HepG2 (cell line): ENCODE results near the gene CAMK4. TPM values are rescaled to one million over a fixed set of nuclear protein-coding genes. Genes with fewer than 3 reads are reported as not detected.

Experiments
- ATAC-seq: fragments of 200-7000 bp; cut with Tn5 transposase; 3 replicates; pipeline ENCODE4 v1.9.1; 2020; ENCODE audit warnings: mild to moderate bottlenecking, moderate library complexity
- BruUV-seq: library from RNA; stranded (reverse); fragments of 400-500 nt; replicated peaks from 2 replicates; lab custom pipeline; 2021; lab: Mats Ljungman, UMichigan
- CTCF ChIA-PET: fragments of 300-600 bp; formaldehyde crosslinking; extraction: SDS; loops from one replicate; lab custom pipeline; 2021; ENCODE audit warnings: low total read pairs, inconsistent platforms, low intra/inter-chr PET ratio; lab: Yijun Ruan, JAX
- POLR2A ChIA-PET: fragments of 350-600 bp; sonication (Branson Sonifier 250); formaldehyde crosslinking; loops from one replicate; lab custom pipeline; 2020; ENCODE audit warnings: antibody characterized with exemption, inconsistent platforms; lab: Yijun Ruan, JAX
- DNase-seq: peaks from one replicate; pipeline ENCODE4 v3.0.0-alpha.2; 2015; ENCODE audit warnings: low spot score
- FAIRE-seq: peaks from 3 replicates; lab custom pipeline; 2011; peaks lifted over from hg19 to GRCh38; lab: Jason Lieb, UNC
- H2AFZ ChIP-seq: one replicate; pipeline ENCODE4 v1.6.1; 2011; ENCODE audit warnings: low read length, inconsistent platforms
- H3K27ac ChIP-seq: fragments of 300-600 bp; 3 replicates; pipeline ENCODE4 v1.8.0; 2011; ENCODE audit warnings: mixed run types, mild to moderate bottlenecking, mixed read lengths, low read length, inconsistent platforms; ENCODE audit not compliant: insufficient read depth; ENCODE audit errors: extremely low read length
- H3K27me3 ChIP-seq, 2 experiments: fragments of 200-600 bp in 1 of 2; 2 replicates in 1 of 2; 3 replicates in 1 of 2; pipeline versions ENCODE4 v1.6.0 to v1.8.0; 2011; ENCODE audit warnings: low read length in 2 of 2, mild to moderate bottlenecking in 2 of 2, moderate library complexity in 2 of 2, inconsistent platforms in 1 of 2; ENCODE audit not compliant: insufficient read depth in 2 of 2, control insufficient read depth in 1 of 2
- H3K36me3 ChIP-seq, 2 experiments: fragments of 200-600 bp in 1 of 2; replicated peaks in 1 of 2; 2 replicates in 1 of 2; 3 replicates in 1 of 2; pipeline versions ENCODE4 v1.5.1 to v1.8.0; 2011; ENCODE audit warnings: low read length in 2 of 2, inconsistent platforms in 1 of 2; ENCODE audit not compliant: insufficient read depth in 2 of 2, control insufficient read depth in 1 of 2
- H3K4me1 ChIP-seq: 2 replicates; pipeline ENCODE4 v1.5.1; 2012; ENCODE audit warnings: low read length, inconsistent platforms; ENCODE audit not compliant: insufficient read depth
- H3K4me2 ChIP-seq: 2 replicates; pipeline ENCODE4 v1.6.0; 2011; ENCODE audit warnings: low read depth, low read length, inconsistent platforms
- H3K4me3 ChIP-seq, 3 experiments: fragments of 200-600 bp in 1 of 3; sonication (generic), shearing (Covaris generic) in 1 of 3; replicated peaks in 1 of 3; 2 replicates each; pipeline ENCODE4 v1.5.1; 2011 to 2016; ENCODE audit warnings: low read length in 3 of 3, inconsistent platforms in 2 of 3, low read depth in 2 of 3, mild to moderate bottlenecking in 2 of 3, control low read depth in 1 of 3, mixed read lengths in 1 of 3; ENCODE audit not compliant: insufficient read depth in 1 of 3
- H3K79me2 ChIP-seq: one replicate; pipeline ENCODE4 v1.6.1; 2011; ENCODE audit warnings: low read length, inconsistent platforms; ENCODE audit not compliant: insufficient read depth
- H3K9ac ChIP-seq: 2 replicates; pipeline ENCODE4 v1.6.0; 2011; ENCODE audit warnings: mild to moderate bottlenecking, low read depth, low read length, inconsistent platforms; ENCODE audit not compliant: insufficient read depth
- H3K9me3 ChIP-seq: 2 replicates; pipeline ENCODE4 v1.5.1; 2012; ENCODE audit warnings: mild to moderate bottlenecking, low read length
- H4K20me1 ChIP-seq: 2 replicates; pipeline ENCODE4 v1.6.0; 2011; ENCODE audit warnings: inconsistent platforms, mild to moderate bottlenecking, low read length, moderate library complexity; ENCODE audit not compliant: insufficient read depth
- ASH2L ChIP-seq: fragments of 300-600, 200-600 bp; sonication (generic); IDR thresholded peaks from 2 replicates; pipeline ENCODE4 v1.7.0; 2017; ENCODE audit warnings: low read depth, mild to moderate bottlenecking, moderate library complexity, mixed read lengths, low read length; ENCODE audit not compliant: insufficient read length
- CCDC6 ChIP-seq: sonication (generic); formaldehyde crosslinking; IDR thresholded peaks from 2 replicates; pipeline ENCODE4 v1.8.1; 2022; ENCODE audit warnings: mild to moderate bottlenecking, missing genetic modification reagents, moderate library complexity
- HMG20A ChIP-seq: IDR thresholded peaks from 2 replicates; pipeline ENCODE4 v1.6.1; 2016; ENCODE audit warnings: borderline replicate concordance
- MATR3 ChIP-seq: sonication (generic); formaldehyde crosslinking; IDR thresholded peaks from 2 replicates; pipeline ENCODE4 v1.4.0; 2020; ENCODE audit warnings: missing genetic modification reagents
- RXRA ChIP-seq: sonication (generic); formaldehyde crosslinking; IDR thresholded peaks from 2 replicates; pipeline ENCODE4 v1.5.1; 2020; ENCODE audit warnings: missing genetic modification reagents
- SALL1 ChIP-seq: sonication (generic); formaldehyde crosslinking; IDR thresholded peaks from 2 replicates; pipeline ENCODE4 v1.8.0; 2022; ENCODE audit warnings: mild to moderate bottlenecking, missing genetic modification reagents
- SIN3A ChIP-seq: IDR thresholded peaks from 2 replicates; pipeline ENCODE4 v1.6.1; 2011; ENCODE audit warnings: low read depth, mild to moderate bottlenecking, control low read depth, low read length, borderline replicate concordance
- SKIL ChIP-seq: sonication (generic); formaldehyde crosslinking; IDR thresholded peaks from 2 replicates; pipeline ENCODE4 v1.8.0; 2022; ENCODE audit warnings: missing genetic modification reagents, mild to moderate bottlenecking, moderate library complexity, borderline replicate concordance
- TCF7 ChIP-seq: sonication (generic); IDR thresholded peaks from 2 replicates; pipeline ENCODE4 v1.6.1; 2016; ENCODE audit warnings: antibody characterized with exemption, low read depth
- TRIM24 ChIP-seq: sonication (generic); formaldehyde crosslinking; IDR thresholded peaks from 2 replicates; pipeline ENCODE4 v1.8.0; 2022; ENCODE audit warnings: mild to moderate bottlenecking, missing genetic modification reagents
- ZFP41 ChIP-seq: sonication (generic); formaldehyde crosslinking; IDR thresholded peaks from 2 replicates; pipeline ENCODE4 v1.4.0; 2020; ENCODE audit warnings: mild to moderate bottlenecking, missing genetic modification reagents, borderline replicate concordance
- ZNF230 ChIP-seq: sonication (generic); formaldehyde crosslinking; IDR thresholded peaks from 2 replicates; pipeline ENCODE4 v1.4.0; 2020; ENCODE audit warnings: mild to moderate bottlenecking, missing genetic modification reagents
- ZNF292 ChIP-seq: sonication (generic); formaldehyde crosslinking; IDR thresholded peaks from 2 replicates; pipeline ENCODE4 v1.8.1; 2022; ENCODE audit warnings: mild to moderate bottlenecking, low read depth, missing genetic modification reagents, borderline replicate concordance
- ZNF709 ChIP-seq: sonication (generic); formaldehyde crosslinking; IDR thresholded peaks from 2 replicates; pipeline ENCODE4 v1.5.0; 2020; ENCODE audit warnings: mild to moderate bottlenecking, missing genetic modification reagents
- in situ Hi-C: cut with HindIII; loops from 2 replicates; pipeline ENCODE4 v1.10.0; 2017; ENCODE audit warnings: low pct_unique_long_range_greater_than_20kb; ENCODE audit not compliant: extremely low pct_ligation_motif_present
- intact Hi-C: fragments of 100-400 bp; cut with micrococcal nuclease; formaldehyde crosslinking; loops from one replicate; pipeline ENCODE4 v1.10.0; 2022; ENCODE audit not compliant: unreplicated experiment
- polyA plus RNA-seq, 8 experiments: library from polyadenylated mRNA; depleted of rRNA in 3 of 8; stranded (reverse) in 7 of 8; unstranded in 1 of 8; fragments of >200 nt; fragmentation: Illumina TruSeq in 4 of 8; extraction: Trizol in 4 of 8; gene quantifications; 2 replicates each; pipeline versions ENCODE4 v1.2.1 to v1.2.3, GENCODE V29; 2011 to 2016; ENCODE audit warnings: low read depth in 4 of 8, missing spikeins in 1 of 8, mixed read lengths in 1 of 8; ENCODE audit not compliant: insufficient read depth in 1 of 8
- total RNA-seq, 5 experiments: library from RNA; depleted of rRNA; stranded (reverse); fragments of >200 nt; fragmentation: Illumina TruSeq; extraction: Trizol; gene quantifications; 2 replicates each; pipeline ENCODE4 v1.2.3, GENCODE V29; 2016; ENCODE audit warnings: low read depth in 1 of 5
- TF ChIP-seq, protein P1 (sequence below): sonication (generic); formaldehyde crosslinking; IDR thresholded peaks from 2 replicates; pipeline ENCODE4 v1.5.1; 2020; ENCODE audit warnings: mild to moderate bottlenecking, missing genetic modification reagents, moderate library complexity
- TF ChIP-seq, protein P2 (sequence below): sonication (generic); formaldehyde crosslinking; IDR thresholded peaks from 2 replicates; pipeline ENCODE4 v1.8.0; 2022; ENCODE audit warnings: mild to moderate bottlenecking, missing genetic modification reagents, moderate library complexity
- TF ChIP-seq, protein P3 (sequence below): sonication (generic); formaldehyde crosslinking; IDR thresholded peaks from 2 replicates; pipeline ENCODE4 v1.5.1; 2020; ENCODE audit warnings: mild to moderate bottlenecking, missing genetic modification reagents, moderate library complexity

Gene CAMK4
- total and polyA plus RNA-seq, 2 of the 13 experiments (the other 11 are each of a cell fraction or from before 2014, with no cell fraction given) = not detected

GRCh38 chr5:111432883-111433536 lies 208.8 kb downstream of the CAMK4 start:
- Histone ChIP-seq H4K20me1 (no peaks in the 10 kb centered on the region), H3K27ac (no peak overlapping the region), H3K9ac (no peak overlapping the region), H3K4me3 (no peak overlapping the region), H3K4me1 (no peaks in the 10 kb centered on the region), H3K4me2 (no peak overlapping the region), H3K9me3 (no peaks in the 10 kb centered on the region), H3K79me2 (no peaks in the 10 kb centered on the region), H3K36me3 (no peaks in the 10 kb centered on the region), H2AFZ (no peak overlapping the region), H3K27me3 (no peaks in the 10 kb centered on the region)
- BruUV-seq = no TSS peak
- FAIRE-seq (no peak), DNase-seq (no peak), ATAC-seq (no peak)
- intact Hi-C loops (no loop called here), in situ Hi-C loops (no loop called here)
- ChIA-PET POLR2A (no interaction called here), CTCF (no interaction called here)
- TF ChIP-seq MATR3 (CRISPR knock-in tag) (no peak), CCDC6 (CRISPR knock-in tag) (no peak), ZNF709 (CRISPR knock-in tag) (no peak), SKIL (no peak), ASH2L (no peak), SIN3A (no peak), HMG20A (CRISPR knock-in tag) (no peak), RXRA (no peak), SALL1 (no peak), TCF7 (no peak), ZNF230 (CRISPR knock-in tag) (no peak), TRIM24 (no peak), ZNF292 (no peak), ZFP41 (CRISPR knock-in tag) (no peak)
- TF ChIP-seq, protein P1, sequence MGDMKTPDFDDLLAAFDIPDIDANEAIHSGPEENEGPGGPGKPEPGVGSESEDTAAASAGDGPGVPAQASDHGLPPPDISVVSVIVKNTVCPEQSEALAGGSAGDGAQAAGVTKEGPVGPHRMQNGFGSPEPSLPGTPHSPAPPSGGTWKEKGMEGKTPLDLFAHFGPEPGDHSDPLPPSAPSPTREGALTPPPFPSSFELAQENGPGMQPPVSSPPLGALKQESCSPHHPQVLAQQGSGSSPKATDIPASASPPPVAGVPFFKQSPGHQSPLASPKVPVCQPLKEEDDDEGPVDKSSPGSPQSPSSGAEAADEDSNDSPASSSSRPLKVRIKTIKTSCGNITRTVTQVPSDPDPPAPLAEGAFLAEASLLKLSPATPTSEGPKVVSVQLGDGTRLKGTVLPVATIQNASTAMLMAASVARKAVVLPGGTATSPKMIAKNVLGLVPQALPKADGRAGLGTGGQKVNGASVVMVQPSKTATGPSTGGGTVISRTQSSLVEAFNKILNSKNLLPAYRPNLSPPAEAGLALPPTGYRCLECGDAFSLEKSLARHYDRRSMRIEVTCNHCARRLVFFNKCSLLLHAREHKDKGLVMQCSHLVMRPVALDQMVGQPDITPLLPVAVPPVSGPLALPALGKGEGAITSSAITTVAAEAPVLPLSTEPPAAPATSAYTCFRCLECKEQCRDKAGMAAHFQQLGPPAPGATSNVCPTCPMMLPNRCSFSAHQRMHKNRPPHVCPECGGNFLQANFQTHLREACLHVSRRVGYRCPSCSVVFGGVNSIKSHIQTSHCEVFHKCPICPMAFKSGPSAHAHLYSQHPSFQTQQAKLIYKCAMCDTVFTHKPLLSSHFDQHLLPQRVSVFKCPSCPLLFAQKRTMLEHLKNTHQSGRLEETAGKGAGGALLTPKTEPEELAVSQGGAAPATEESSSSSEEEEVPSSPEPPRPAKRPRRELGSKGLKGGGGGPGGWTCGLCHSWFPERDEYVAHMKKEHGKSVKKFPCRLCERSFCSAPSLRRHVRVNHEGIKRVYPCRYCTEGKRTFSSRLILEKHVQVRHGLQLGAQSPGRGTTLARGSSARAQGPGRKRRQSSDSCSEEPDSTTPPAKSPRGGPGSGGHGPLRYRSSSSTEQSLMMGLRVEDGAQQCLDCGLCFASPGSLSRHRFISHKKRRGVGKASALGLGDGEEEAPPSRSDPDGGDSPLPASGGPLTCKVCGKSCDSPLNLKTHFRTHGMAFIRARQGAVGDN (CRISPR knock-in tag) = no peak
- TF ChIP-seq, protein P2, sequence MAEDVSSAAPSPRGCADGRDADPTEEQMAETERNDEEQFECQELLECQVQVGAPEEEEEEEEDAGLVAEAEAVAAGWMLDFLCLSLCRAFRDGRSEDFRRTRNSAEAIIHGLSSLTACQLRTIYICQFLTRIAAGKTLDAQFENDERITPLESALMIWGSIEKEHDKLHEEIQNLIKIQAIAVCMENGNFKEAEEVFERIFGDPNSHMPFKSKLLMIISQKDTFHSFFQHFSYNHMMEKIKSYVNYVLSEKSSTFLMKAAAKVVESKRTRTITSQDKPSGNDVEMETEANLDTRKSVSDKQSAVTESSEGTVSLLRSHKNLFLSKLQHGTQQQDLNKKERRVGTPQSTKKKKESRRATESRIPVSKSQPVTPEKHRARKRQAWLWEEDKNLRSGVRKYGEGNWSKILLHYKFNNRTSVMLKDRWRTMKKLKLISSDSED (CRISPR knock-in tag) = no peak
- TF ChIP-seq, protein P3, sequence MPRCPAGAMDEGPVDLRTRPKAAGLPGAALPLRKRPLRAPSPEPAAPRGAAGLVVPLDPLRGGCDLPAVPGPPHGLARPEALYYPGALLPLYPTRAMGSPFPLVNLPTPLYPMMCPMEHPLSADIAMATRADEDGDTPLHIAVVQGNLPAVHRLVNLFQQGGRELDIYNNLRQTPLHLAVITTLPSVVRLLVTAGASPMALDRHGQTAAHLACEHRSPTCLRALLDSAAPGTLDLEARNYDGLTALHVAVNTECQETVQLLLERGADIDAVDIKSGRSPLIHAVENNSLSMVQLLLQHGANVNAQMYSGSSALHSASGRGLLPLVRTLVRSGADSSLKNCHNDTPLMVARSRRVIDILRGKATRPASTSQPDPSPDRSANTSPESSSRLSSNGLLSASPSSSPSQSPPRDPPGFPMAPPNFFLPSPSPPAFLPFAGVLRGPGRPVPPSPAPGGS (CRISPR knock-in tag) = no peak
